HepG2 (cell line): Measurements from ENCODE around the gene GPSM1.

Experiments used
- ARID4A ChIP-seq: sonication (generic); formaldehyde crosslinking; IDR thresholded peaks from 2 replicates; pipeline ENCODE4 v1.5.0; 2020; ENCODE audit warnings: mild to moderate bottlenecking, missing genetic modification reagents, borderline replicate concordance
- CEBPG ChIP-seq: IDR thresholded peaks from 2 replicates; pipeline ENCODE4 v1.6.1; 2016
- CERS6 ChIP-seq: sonication (generic); formaldehyde crosslinking; IDR thresholded peaks from 2 replicates; pipeline ENCODE4 v1.5.0; 2020; ENCODE audit warnings: missing genetic modification reagents
- E2F5 ChIP-seq: sonication (generic); formaldehyde crosslinking; conservative IDR thresholded peaks from 2 replicates; pipeline ENCODE4 v1.4.0; 2020; ENCODE audit warnings: missing genetic modification reagents
- EZH2 ChIP-seq: conservative IDR thresholded peaks from 2 replicates; pipeline ENCODE4 v1.6.1; 2012; ENCODE audit warnings: mild to moderate bottlenecking, low read depth, low read length, moderate library complexity
- POGK ChIP-seq: sonication (generic); formaldehyde crosslinking; conservative IDR thresholded peaks from 2 replicates; pipeline ENCODE4 v1.8.0; 2022; ENCODE audit warnings: mild to moderate bottlenecking, moderate library complexity, missing genetic modification reagents
- POLR2AphosphoS2 ChIP-seq: IDR thresholded peaks from 2 replicates; pipeline ENCODE4 v1.6.1; 2011; ENCODE audit warnings: low read depth, low read length, improper control_type of control experiment
- SMC3 ChIP-seq: IDR thresholded peaks from 2 replicates; pipeline ENCODE4 v1.6.1; 2011; ENCODE audit warnings: low read length, improper control_type of control experiment
- ZKSCAN8 ChIP-seq: IDR thresholded peaks from 2 replicates; pipeline ENCODE4 v1.6.1; 2016; ENCODE audit warnings: borderline replicate concordance, missing genetic modification reagents, missing compliant biosample characterization
- ZNF775 ChIP-seq: sonication (generic); formaldehyde crosslinking; IDR thresholded peaks from 2 replicates; pipeline ENCODE4 v1.4.0; 2020; ENCODE audit warnings: missing genetic modification reagents, mild to moderate bottlenecking, moderate library complexity, borderline replicate concordance
- ZSCAN29 ChIP-seq: sonication (generic); formaldehyde crosslinking; conservative IDR thresholded peaks from 2 replicates; pipeline ENCODE4 v1.4.0; 2020; ENCODE audit warnings: mild to moderate bottlenecking, missing genetic modification reagents

GRCh38 chr9:136325358-136325757, 2.0 kb upstream of the GPSM1 start:
- no peak for TF ChIP-seq E2F5 (CRISPR knock-in tag)
- no peak for TF ChIP-seq SMC3
- no peak for TF ChIP-seq EZH2
- TF ChIP-seq CERS6 (CRISPR knock-in tag) = no peak
- TF ChIP-seq ZNF775 (CRISPR knock-in tag) = no peak
- TF ChIP-seq ARID4A (CRISPR knock-in tag) = no peak
- TF ChIP-seq ZKSCAN8 (CRISPR knock-in tag) = no peak
- no peak for TF ChIP-seq ZSCAN29 (CRISPR knock-in tag)
- no peak for TF ChIP-seq CEBPG (CRISPR knock-in tag)
- TF ChIP-seq POLR2AphosphoS2 = no peak
- no peak for TF ChIP-seq POGK (CRISPR knock-in tag)
